ENCODE results near the gene ADAM22.

ADAM22 gene

GRCh38 chr7:87984088-87984487 is 50.0 kb downstream of the ADAM22 start:
- DNase-seq (ENCODE audit: low spot score): no peak
- H3K27me3 Mint-ChIP-seq (ENCODE audit: low read depth): no peaks in the 10 kb centered on the region
- H3K4me1 Mint-ChIP-seq (ENCODE audit: low read depth): no peaks in the 10 kb centered on the region
- no peaks in the 10 kb centered on the region for H3K9me3 Mint-ChIP-seq
- no peak overlapping the region for H3K4me3 Mint-ChIP-seq
- H3K27ac Mint-ChIP-seq: no peak overlapping the region
- no peaks in the 10 kb centered on the region for H3K36me3 Mint-ChIP-seq (ENCODE audit: low read depth)

DNA sequence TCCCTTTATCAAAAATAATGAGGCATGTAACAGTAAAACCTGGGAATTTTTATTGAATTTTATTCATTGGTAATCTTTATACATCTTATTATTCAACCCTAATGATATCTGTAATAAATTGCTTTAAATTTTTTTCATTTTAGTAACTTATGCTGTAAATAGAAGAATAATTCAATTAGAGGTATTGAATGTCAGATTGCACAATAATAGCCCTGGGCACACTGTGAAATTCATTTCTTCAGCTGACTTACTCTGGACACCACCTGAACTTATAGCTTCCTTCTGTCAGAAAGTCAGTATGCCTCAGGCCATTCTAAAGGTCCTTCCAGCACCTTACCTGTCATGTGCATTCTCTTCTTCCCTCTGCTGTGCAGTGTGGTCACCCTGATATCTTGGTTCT is 59.2 kb downstream of the ADAM22 start:
- DNase-seq (ENCODE audit: low spot score): no peak
- Mint-ChIP-seq H3K27ac (no peak overlapping the region), H3K4me3 (no peak overlapping the region), H3K27me3 (ENCODE audit: low read depth) (no peaks in the 10 kb centered on the region), H3K9me3 (no peaks in the 10 kb centered on the region), H3K4me1 (ENCODE audit: low read depth) (peaks cover 3% of the 10 kb centered on the region), H3K36me3 (ENCODE audit: low read depth) (no peaks in the 10 kb centered on the region)

DNA sequence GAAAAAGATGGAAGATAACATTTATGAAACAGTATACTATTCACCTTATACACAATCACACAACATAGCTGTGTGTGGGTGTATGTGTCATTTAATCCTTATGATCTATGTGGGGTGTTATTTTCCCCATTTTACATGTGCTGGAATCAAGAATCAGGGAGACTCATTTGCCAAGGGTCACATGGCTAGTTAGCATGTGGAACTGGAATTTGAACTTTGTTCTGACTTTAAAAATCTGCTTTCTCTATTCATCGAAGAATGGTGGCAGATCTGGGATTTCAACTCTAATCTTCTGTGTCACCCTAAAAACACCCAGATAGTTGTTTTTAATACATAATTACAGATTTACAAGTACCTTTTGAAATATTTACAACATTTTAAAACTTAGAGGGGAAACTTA is 65.2 kb downstream of the ADAM22 start:
- Mint-ChIP-seq H3K9me3 (no peaks in the 10 kb centered on the region), H3K36me3 (ENCODE audit: low read depth) (no peaks in the 10 kb centered on the region), H3K4me1 (ENCODE audit: low read depth) (no peaks in the 10 kb centered on the region), H3K4me3 (no peak overlapping the region), H3K27me3 (ENCODE audit: low read depth) (no peaks in the 10 kb centered on the region), H3K27ac (no peak overlapping the region)
- no peak for DNase-seq (ENCODE audit: low spot score)

DNA sequence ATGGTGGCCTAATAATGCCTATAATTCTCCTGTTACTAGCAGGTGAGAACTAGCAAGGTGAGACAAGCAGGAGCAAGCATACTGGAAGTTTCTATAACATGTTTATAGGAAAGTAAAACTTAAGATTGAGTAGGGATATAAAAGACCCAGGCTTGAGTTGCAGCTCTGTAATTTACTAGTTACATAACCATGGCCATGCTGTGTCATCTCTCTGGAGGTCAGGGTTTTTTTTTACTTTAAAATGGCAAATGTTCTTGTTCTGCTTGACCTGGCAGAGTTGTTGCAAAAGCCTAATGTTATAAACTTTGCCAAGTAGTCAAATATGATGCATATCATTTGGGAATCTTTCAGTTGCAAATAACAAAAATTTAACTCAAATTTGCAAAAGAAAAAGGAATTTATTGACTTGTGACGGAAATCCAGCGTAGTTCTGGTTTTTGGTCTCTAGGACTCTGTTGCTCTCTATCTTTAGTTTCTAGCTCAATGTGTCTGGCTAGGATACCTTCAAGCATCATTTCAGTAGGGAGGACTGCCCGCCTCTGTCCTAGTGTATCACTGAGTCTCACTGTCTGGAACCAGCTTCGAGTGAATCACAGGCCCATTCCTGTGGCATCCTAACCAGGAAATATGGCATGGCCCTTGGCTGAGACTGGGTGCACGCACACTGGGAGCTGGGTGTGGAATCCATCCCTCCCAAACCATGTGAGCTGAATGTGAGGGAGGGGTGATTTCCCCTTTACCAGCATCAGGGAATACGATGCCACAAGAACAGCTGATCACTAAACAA is 67.9 kb downstream of the ADAM22 start:
- H3K27me3 Mint-ChIP-seq (ENCODE audit: low read depth): no peaks in the 10 kb centered on the region
- no peaks in the 10 kb centered on the region for H3K9me3 Mint-ChIP-seq
- no peaks in the 10 kb centered on the region for H3K4me1 Mint-ChIP-seq (ENCODE audit: low read depth)
- no peak for DNase-seq (ENCODE audit: low spot score)
- H3K27ac Mint-ChIP-seq: no peak overlapping the region
- H3K4me3 Mint-ChIP-seq: no peak overlapping the region
- H3K36me3 Mint-ChIP-seq (ENCODE audit: low read depth): no peaks in the 10 kb centered on the region

- H3K27ac Mint-ChIP-seq: no peak overlapping the region
- no peak overlapping the region for H3K4me3 Mint-ChIP-seq
- no peak for DNase-seq (ENCODE audit: low spot score)
- H3K9me3 Mint-ChIP-seq: no peaks in the 10 kb centered on the region
- no peaks in the 10 kb centered on the region for H3K4me1 Mint-ChIP-seq (ENCODE audit: low read depth)
- no peaks in the 10 kb centered on the region for H3K36me3 Mint-ChIP-seq (ENCODE audit: low read depth)
- no peaks in the 10 kb centered on the region for H3K27me3 Mint-ChIP-seq (ENCODE audit: low read depth)
Observed at GRCh38 chr7:88002617-88003016, 68.6 kb downstream of the ADAM22 start.

DNA sequence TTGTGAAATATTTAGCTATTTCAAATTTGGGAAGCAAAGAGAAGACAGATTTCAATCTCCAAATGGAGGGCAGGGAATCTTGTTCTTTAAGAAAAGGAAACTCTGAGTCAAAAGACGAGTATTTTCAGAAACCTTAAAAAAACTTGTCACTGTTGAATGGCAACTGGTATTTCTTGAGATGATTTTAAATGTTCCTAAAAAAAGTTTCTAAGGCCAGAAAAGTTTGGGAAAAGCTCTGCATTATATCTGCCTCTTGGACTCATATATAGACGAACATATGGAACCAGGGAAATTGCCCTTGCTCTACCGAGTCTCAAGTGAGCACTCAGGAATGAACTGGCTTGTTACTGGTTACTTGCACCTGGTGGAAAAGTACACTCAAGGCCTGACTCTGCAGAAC is 69.5 kb downstream of the ADAM22 start:
- Mint-ChIP-seq H3K9me3 (no peaks in the 10 kb centered on the region), H3K4me3 (no peak overlapping the region), H3K27me3 (ENCODE audit: low read depth) (no peaks in the 10 kb centered on the region), H3K36me3 (ENCODE audit: low read depth) (no peaks in the 10 kb centered on the region), H3K4me1 (ENCODE audit: low read depth) (no peaks in the 10 kb centered on the region), H3K27ac (no peak overlapping the region)
- DNase-seq (ENCODE audit: low spot score): no peak

GRCh38 chr7:88005191-88005590 is 71.1 kb downstream of the ADAM22 start:
- no peaks in the 10 kb centered on the region for H3K9me3 Mint-ChIP-seq
- no peak for DNase-seq (ENCODE audit: low spot score)
- H3K36me3 Mint-ChIP-seq (ENCODE audit: low read depth): no peaks in the 10 kb centered on the region
- H3K4me3 Mint-ChIP-seq: no peak overlapping the region
- no peaks in the 10 kb centered on the region for H3K4me1 Mint-ChIP-seq (ENCODE audit: low read depth)
- no peaks in the 10 kb centered on the region for H3K27me3 Mint-ChIP-seq (ENCODE audit: low read depth)
- H3K27ac Mint-ChIP-seq: no peak overlapping the region

GRCh38 chr7:88009651-88010050 is 75.6 kb downstream of the ADAM22 start:
- Mint-ChIP-seq H3K9me3 (no peaks in the 10 kb centered on the region), H3K27me3 (ENCODE audit: low read depth) (no peaks in the 10 kb centered on the region), H3K27ac (no peak overlapping the region), H3K36me3 (ENCODE audit: low read depth) (no peaks in the 10 kb centered on the region), H3K4me1 (ENCODE audit: low read depth) (no peaks in the 10 kb centered on the region), H3K4me3 (no peak overlapping the region)
- no peak for DNase-seq (ENCODE audit: low spot score)

DNA sequence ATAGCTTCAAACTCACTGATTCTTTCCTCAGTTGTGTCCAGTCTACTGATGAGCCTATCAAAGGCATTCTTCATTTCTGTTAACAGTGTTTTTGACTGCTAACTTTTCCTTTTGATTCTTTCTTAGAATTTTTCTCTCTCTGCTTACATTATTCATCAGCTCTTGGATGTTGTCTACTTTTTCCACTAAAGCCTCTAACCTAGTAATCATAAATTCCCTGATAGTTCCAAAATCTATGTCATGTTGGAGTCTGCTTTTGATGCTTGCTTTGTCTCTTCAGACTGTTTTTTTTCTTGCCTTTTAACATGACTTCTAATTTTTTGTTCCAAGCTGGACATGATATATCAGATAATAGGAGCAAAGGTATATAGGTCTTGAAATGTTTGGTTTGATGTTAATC is 78.0 kb downstream of the ADAM22 start:
- Mint-ChIP-seq H3K36me3 (ENCODE audit: low read depth) (no peaks in the 10 kb centered on the region), H3K4me3 (no peak overlapping the region), H3K27ac (no peak overlapping the region), H3K27me3 (ENCODE audit: low read depth) (no peaks in the 10 kb centered on the region), H3K4me1 (ENCODE audit: low read depth) (no peaks in the 10 kb centered on the region), H3K9me3 (no peaks in the 10 kb centered on the region)
- no peak for DNase-seq (ENCODE audit: low spot score)

GRCh38 chr7:88013981-88014380 is 79.9 kb downstream of the ADAM22 start:
- no peak for DNase-seq (ENCODE audit: low spot score)
- Mint-ChIP-seq H3K36me3 (ENCODE audit: low read depth) (no peaks in the 10 kb centered on the region), H3K27me3 (ENCODE audit: low read depth) (no peaks in the 10 kb centered on the region), H3K4me3 (no peak overlapping the region), H3K4me1 (ENCODE audit: low read depth) (no peaks in the 10 kb centered on the region), H3K27ac (no peak overlapping the region), H3K9me3 (no peaks in the 10 kb centered on the region)

- Mint-ChIP-seq H3K4me1 (ENCODE audit: low read depth) (no peaks in the 10 kb centered on the region), H3K9me3 (no peaks in the 10 kb centered on the region)
Observed at GRCh38 chr7:88014581-88014980, 80.5 kb downstream of the ADAM22 start.

DNA sequence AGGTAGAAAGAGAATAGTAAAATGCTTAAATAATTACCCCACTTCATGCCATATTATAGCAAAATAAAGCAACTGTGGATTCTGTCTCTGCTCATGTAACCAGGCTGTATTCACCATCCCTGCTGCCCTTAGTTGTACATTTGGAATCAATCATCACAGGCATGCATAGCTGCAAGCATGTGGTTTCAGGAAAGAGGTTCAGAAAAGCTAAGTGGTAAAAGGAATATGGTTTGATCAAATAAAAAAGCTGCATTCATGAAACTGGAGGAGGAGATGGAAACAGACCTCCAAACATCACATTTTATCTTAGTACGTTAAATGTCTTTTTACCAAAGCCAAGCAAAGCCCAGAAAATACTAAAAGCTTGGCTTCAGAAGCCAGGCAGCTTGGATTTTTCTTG is 81.3 kb downstream of the ADAM22 start:
- no peak overlapping the region for H3K27ac Mint-ChIP-seq
- DNase-seq (ENCODE audit: low spot score): no peak
- no peaks in the 10 kb centered on the region for H3K4me1 Mint-ChIP-seq (ENCODE audit: low read depth)

More at GRCh38 chr7:88014581-88014980, 80.5 kb downstream of the ADAM22 start:
- Mint-ChIP-seq H3K4me3 (no peak overlapping the region), H3K27ac (no peak overlapping the region), H3K36me3 (ENCODE audit: low read depth) (no peaks in the 10 kb centered on the region), H3K27me3 (ENCODE audit: low read depth) (no peaks in the 10 kb centered on the region)
- DNase-seq (ENCODE audit: low spot score): no peak

GRCh38 chr7:88018501-88018900 is 84.5 kb downstream of the ADAM22 start:
- Mint-ChIP-seq H3K27me3 (ENCODE audit: low read depth) (no peaks in the 10 kb centered on the region), H3K9me3 (no peaks in the 10 kb centered on the region), H3K4me1 (ENCODE audit: low read depth) (no peaks in the 10 kb centered on the region), H3K27ac (no peak overlapping the region), H3K4me3 (no peak overlapping the region), H3K36me3 (ENCODE audit: low read depth) (no peaks in the 10 kb centered on the region)
- DNase-seq (ENCODE audit: low spot score): no peak

More for the DNA sequence above, 81.3 kb downstream of the ADAM22 start:
- Mint-ChIP-seq H3K4me3 (no peak overlapping the region), H3K9me3 (no peaks in the 10 kb centered on the region), H3K27me3 (ENCODE audit: low read depth) (no peaks in the 10 kb centered on the region), H3K36me3 (ENCODE audit: low read depth) (no peaks in the 10 kb centered on the region)

DNA sequence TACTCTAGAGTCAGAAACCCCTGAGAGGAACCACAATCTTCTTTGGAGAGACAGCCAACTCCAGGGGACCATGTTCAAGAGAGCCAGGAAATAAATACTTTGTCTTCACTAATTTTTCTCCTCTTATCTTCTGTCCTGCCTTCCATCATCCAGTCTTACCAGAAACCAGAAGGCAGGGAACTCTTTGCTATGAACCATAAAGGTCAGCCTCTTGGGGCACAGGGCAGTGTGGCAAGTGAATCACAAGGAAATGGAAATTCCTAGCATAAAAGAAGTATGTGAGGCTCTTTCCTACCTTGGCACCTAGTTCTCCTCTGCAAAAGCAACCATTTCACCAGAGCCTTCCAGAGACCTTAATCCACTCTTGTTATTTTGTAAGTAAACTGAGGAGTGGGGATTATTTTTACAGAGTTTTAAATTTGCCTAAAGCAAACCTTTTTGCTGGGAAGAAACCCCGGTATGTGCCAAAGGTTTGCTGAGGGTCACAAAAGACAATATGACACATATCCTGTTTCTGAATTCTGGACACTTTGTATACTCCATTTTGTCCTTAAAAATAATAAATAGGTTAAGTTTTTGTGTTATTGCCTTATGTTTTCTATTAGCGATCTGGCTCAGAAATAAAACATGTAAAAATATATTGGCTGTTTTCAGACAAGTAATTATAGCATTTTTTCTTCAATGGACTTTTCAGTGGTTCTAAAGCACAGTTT is 87.1 kb downstream of the ADAM22 start:
- Mint-ChIP-seq H3K4me1 (ENCODE audit: low read depth) (no peaks in the 10 kb centered on the region), H3K9me3 (peaks cover 5% of the 10 kb centered on the region), H3K27ac (no peak overlapping the region), H3K36me3 (ENCODE audit: low read depth) (no peaks in the 10 kb centered on the region), H3K4me3 (no peak overlapping the region), H3K27me3 (ENCODE audit: low read depth) (no peaks in the 10 kb centered on the region)
- DNase-seq (ENCODE audit: low spot score): no peak
